H9 (cell line): ENCODE measurements around the gene NEUROD2. TPM values are rescaled to one million over a fixed set of nuclear protein-coding genes. Genes with fewer than 3 reads are reported as not detected.

Experiments
- DNase-seq: peaks from one replicate; pipeline ENCODE4 v3.0.0-alpha.2; 2017
- H2AFZ ChIP-seq: one replicate; pipeline ENCODE4 v1.6.1; 2013; ENCODE audit warnings: mild to moderate bottlenecking, low read length, control low read depth, moderate library complexity
- H2AK5ac ChIP-seq: 2 replicates; pipeline ENCODE4 v1.6.1; 2013; ENCODE audit warnings: low read length, control low read depth, mixed read lengths; ENCODE audit not compliant: insufficient read length
- H2BK120ac ChIP-seq: one replicate; pipeline ENCODE4 v1.6.1; 2013; ENCODE audit warnings: low read depth, mild to moderate bottlenecking, low read length, control low read depth, inconsistent platforms; ENCODE audit not compliant: poor library complexity, severe bottlenecking
- H2BK12ac ChIP-seq: 2 replicates; pipeline ENCODE4 v1.6.1; 2013; ENCODE audit warnings: low read length, control low read depth, mixed read lengths, low read depth; ENCODE audit not compliant: insufficient read length
- H2BK15ac ChIP-seq: 2 replicates; pipeline ENCODE4 v1.6.1; 2013; ENCODE audit warnings: low read depth, low read length, control low read depth
- H2BK20ac ChIP-seq: one replicate; pipeline ENCODE4 v1.6.1; 2013; ENCODE audit warnings: low read depth, mild to moderate bottlenecking, low read length, control low read depth, inconsistent platforms; ENCODE audit not compliant: poor library complexity, severe bottlenecking
- H2BK5ac ChIP-seq: 2 replicates; pipeline ENCODE4 v1.6.1; 2013; ENCODE audit warnings: low read length, control low read depth, mixed read lengths; ENCODE audit not compliant: insufficient read length
- H3K14ac ChIP-seq: 2 replicates; pipeline ENCODE4 v1.6.1; 2013; ENCODE audit warnings: low read length, control low read depth; ENCODE audit not compliant: insufficient read depth
- H3K18ac ChIP-seq: 2 replicates; pipeline ENCODE4 v1.6.1; 2013; ENCODE audit warnings: low read depth, mild to moderate bottlenecking, mixed read lengths, low read length, control low read depth; ENCODE audit not compliant: insufficient read length
- H3K23ac ChIP-seq: 2 replicates; pipeline ENCODE4 v1.6.1; 2013; ENCODE audit warnings: low read length, control low read depth, mixed read lengths, low read depth; ENCODE audit not compliant: insufficient read length
- H3K23me2 ChIP-seq: 2 replicates; pipeline ENCODE4 v1.6.1; 2013; ENCODE audit warnings: low read depth, mild to moderate bottlenecking, mixed read lengths, low read length, control low read depth; ENCODE audit not compliant: insufficient read length, poor library complexity, severe bottlenecking
- H3K27ac ChIP-seq: 2 replicates; pipeline ENCODE4 v1.5.1; 2013; ENCODE audit warnings: low read length, control low read depth, mixed read lengths, low read depth; ENCODE audit not compliant: insufficient read length
- H3K27me3 ChIP-seq: 2 replicates; pipeline ENCODE4 v1.6.1; 2013; ENCODE audit warnings: low read length, control low read depth, inconsistent platforms; ENCODE audit not compliant: insufficient read depth
- H3K4ac ChIP-seq: 2 replicates; pipeline ENCODE4 v1.6.1; 2013; ENCODE audit warnings: low read depth, mild to moderate bottlenecking, control low read depth, inconsistent platforms, low read length, moderate library complexity
- H3K4me1 ChIP-seq: 2 replicates; pipeline ENCODE4 v1.6.1; 2013; ENCODE audit warnings: low read length, control low read depth, inconsistent platforms; ENCODE audit not compliant: insufficient read depth
- H3K4me2 ChIP-seq: 2 replicates; pipeline ENCODE4 v1.6.1; 2013; ENCODE audit warnings: low read length, control low read depth, mixed read lengths; ENCODE audit not compliant: insufficient read length, insufficient read depth
- H3K56ac ChIP-seq: 2 replicates; pipeline ENCODE4 v1.6.1; 2013; ENCODE audit warnings: low read depth, mild to moderate bottlenecking, mixed read lengths, low read length, control low read depth; ENCODE audit not compliant: insufficient read length
- H3K79me1 ChIP-seq: 2 replicates; pipeline ENCODE4 v1.6.1; 2013; ENCODE audit warnings: low read depth, mild to moderate bottlenecking, moderate library complexity, low read length, control low read depth, inconsistent platforms; ENCODE audit not compliant: insufficient read depth, poor library complexity, severe bottlenecking
- H3K79me2 ChIP-seq: 2 replicates; pipeline ENCODE4 v1.6.1; 2013; ENCODE audit warnings: low read length, control low read depth, inconsistent platforms; ENCODE audit not compliant: insufficient read depth
- H3K9ac ChIP-seq: 2 replicates; pipeline ENCODE4 v1.6.1; 2013; ENCODE audit warnings: low read length, control low read depth, mixed read lengths; ENCODE audit not compliant: insufficient read length; ENCODE audit errors: extremely low read depth
- H3K9me3 ChIP-seq: one replicate; pipeline ENCODE4 v1.6.1; 2013; ENCODE audit warnings: low read depth, low read length, inconsistent platforms; ENCODE audit not compliant: control insufficient read depth
- H3T11ph ChIP-seq: one replicate; pipeline ENCODE4 v1.6.1; 2013; ENCODE audit warnings: mild to moderate bottlenecking, low read length, control low read depth, inconsistent platforms
- H4K20me1 ChIP-seq: one replicate; pipeline ENCODE4 v1.6.1; 2013; ENCODE audit not compliant: control insufficient read depth, insufficient read length, insufficient read depth
- H4K5ac ChIP-seq: 2 replicates; pipeline ENCODE4 v1.6.1; 2013; ENCODE audit warnings: low read depth, mild to moderate bottlenecking, mixed read lengths, low read length, control low read depth; ENCODE audit not compliant: insufficient read length
- H4K8ac ChIP-seq: replicated peaks from 2 replicates; pipeline ENCODE4 v1.6.1; 2013; ENCODE audit warnings: low read length, control low read depth, mixed read lengths, low read depth; ENCODE audit not compliant: insufficient read length
- H4K91ac ChIP-seq: 2 replicates; pipeline ENCODE4 v1.6.1; 2013; ENCODE audit warnings: low read depth, mild to moderate bottlenecking, moderate library complexity, mixed read lengths, low read length, control low read depth; ENCODE audit not compliant: insufficient read length
- H3K27ac Mint-ChIP-seq, 3 experiments: 2 replicates in 2 of 3; 3 replicates in 1 of 3; pipeline ENCODE4 v1.8.0; 2020 to 2021; ENCODE audit warnings: mixed read lengths in 3 of 3, mild to moderate bottlenecking in 1 of 3, moderate library complexity in 1 of 3
- H3K27me3 Mint-ChIP-seq: 2 replicates; pipeline ENCODE4 v1.8.0; 2021; ENCODE audit warnings: low read depth, mild to moderate bottlenecking, moderate library complexity, mixed read lengths
- H3K36me3 Mint-ChIP-seq, 3 experiments: 2 replicates in 2 of 3; 3 replicates in 1 of 3; pipeline ENCODE4 v1.8.0; 2020 to 2021; ENCODE audit warnings: low read depth in 3 of 3, mixed read lengths in 3 of 3; ENCODE audit not compliant: insufficient read depth in 1 of 3
- H3K4me1 Mint-ChIP-seq, 2 experiments: 2 replicates each; pipeline ENCODE4 v1.8.0; 2020; ENCODE audit warnings: mixed read lengths in 2 of 2
- H3K4me3 Mint-ChIP-seq, 2 experiments: 2 replicates in 1 of 2; 3 replicates in 1 of 2; pipeline ENCODE4 v1.8.0; 2020 to 2021; ENCODE audit warnings: mild to moderate bottlenecking in 2 of 2, mixed read lengths in 2 of 2, moderate library complexity in 1 of 2
- H3K9me3 Mint-ChIP-seq, 2 experiments: 2 replicates in 1 of 2; 3 replicates in 1 of 2; pipeline ENCODE4 v1.8.0; 2020; ENCODE audit warnings: mild to moderate bottlenecking in 2 of 2, mixed read lengths in 2 of 2, moderate library complexity in 1 of 2
- CTCF ChIP-seq: fragments of 200-600 bp; sonication (generic); conservative IDR thresholded peaks from 3 replicates; pipeline ENCODE4 v1.8.0; 2021; ENCODE audit warnings: antibody characterized with exemption, mild to moderate bottlenecking
- WGBS: extraction: QIAGEN DNeasy Blood & Tissue Kit; methylation state at CpG from one replicate; pipeline ENCODE4 v1.1.7; 2013; ENCODE audit warnings: missing lambda C conversion rate, low lambda C conversion rate, mixed read lengths; ENCODE audit not compliant: insufficient read length; ENCODE audit errors: extremely low coverage; 5-methylcytosine and 5-hydroxymethylcytosine counted together
- total RNA-seq: library from RNA; stranded (reverse); gene quantifications from 2 replicates; pipeline ENCODE4 v1.2.1, GENCODE V29; 2021

Gene NEUROD2
- total RNA-seq, 1 experiment from 2014 or later = not detected

GRCh38 chr17:39568702-39569101 is 39.0 kb downstream of the NEUROD2 start:
- H3T11ph ChIP-seq = no peak overlapping the region
- no peak overlapping the region for H3K18ac ChIP-seq
- no peak overlapping the region for H2BK20ac ChIP-seq
- H2AFZ ChIP-seq = no peak overlapping the region
- no peak overlapping the region for H4K8ac ChIP-seq
- H3K27ac ChIP-seq = no peak overlapping the region
- no peak overlapping the region for H2BK12ac ChIP-seq
- H3K9me3 ChIP-seq = no peaks in the 10 kb centered on the region
- no peak overlapping the region for H2AK5ac ChIP-seq
- H3K23ac ChIP-seq = no peak overlapping the region
- H3K79me2 ChIP-seq = no peaks in the 10 kb centered on the region
- H4K5ac ChIP-seq = no peak overlapping the region
- no peak for DNase-seq
- Mint-ChIP-seq H3K4me3 (no peak overlapping the region), H3K36me3 (peaks cover 0 to 20% (median 7%) of the 10 kb centered on the region in 3 experiments; a peak in 4 of 7 replicates), H3K27ac (no peak overlapping the region; a peak in 1 of 7 replicates), H3K4me1 (peaks cover 8 to 10% of the 10 kb centered on the region in 2 experiments), H3K27me3 (peaks cover 24% of the 10 kb centered on the region), H3K9me3 (peaks cover 0 to 3% of the 10 kb centered on the region in 2 experiments; a peak in 2 of 5 replicates)
- H3K9ac ChIP-seq = no peak overlapping the region
- no peak overlapping the region for H4K91ac ChIP-seq
- H3K14ac ChIP-seq = no peak overlapping the region
- no peak overlapping the region for H2BK5ac ChIP-seq
- no peaks in the 10 kb centered on the region for H3K27me3 ChIP-seq
- H4K20me1 ChIP-seq = no peaks in the 10 kb centered on the region
- peaks cover 3% of the 10 kb centered on the region; the same call in 1 of the 2 replicates for H3K4me1 ChIP-seq
- peaks cover under 1% of the 10 kb centered on the region for H3K23me2 ChIP-seq
- no peak overlapping the region for H2BK15ac ChIP-seq
- no peak for TF ChIP-seq CTCF
- H2BK120ac ChIP-seq = no peak overlapping the region
- no peaks in the 10 kb centered on the region for H3K79me1 ChIP-seq
- WGBS = no CpG with 5 or more reads among the region's 9 CpGs
- no peak overlapping the region for H3K56ac ChIP-seq
- H3K4ac ChIP-seq = no peak overlapping the region
- H3K4me2 ChIP-seq = no peak overlapping the region
